Astrocyte (in vitro differentiated cells and primary cell): ENCODE measurements around the gene ROCK1. TPM values are rescaled to one million over a fixed set of nuclear protein-coding genes. Genes with fewer than 3 reads are reported as not detected.

ENCODE experiments used
- DNase-seq: peaks from one replicate; pipeline ENCODE4 v3.0.0-alpha.2; 2010; ENCODE audit warnings: low read depth
- FAIRE-seq: peaks from 2 replicates; lab custom pipeline; 2011; peaks lifted over from hg19 to GRCh38; lab: Jason Lieb, UNC
- H2AFZ ChIP-seq: 2 replicates; pipeline ENCODE4 v1.6.0; 2012; ENCODE audit warnings: low read depth, low read length, inconsistent platforms
- H3K27ac ChIP-seq: 2 replicates; pipeline ENCODE4 v1.5.1; 2011; ENCODE audit warnings: low read depth, low read length, inconsistent platforms
- H3K27me3 ChIP-seq: 2 replicates; pipeline ENCODE4 v1.6.0; 2011; ENCODE audit warnings: low read length, inconsistent platforms; ENCODE audit not compliant: insufficient read depth
- H3K36me3 ChIP-seq: 2 replicates; pipeline ENCODE4 v1.5.1; 2011; ENCODE audit warnings: low read length, inconsistent platforms; ENCODE audit not compliant: insufficient read depth
- H3K4me1 ChIP-seq: 2 replicates; pipeline ENCODE4 v1.5.1; 2011; ENCODE audit warnings: low read length, inconsistent platforms; ENCODE audit not compliant: insufficient read depth
- H3K4me2 ChIP-seq: 2 replicates; pipeline ENCODE4 v1.6.0; 2012; ENCODE audit warnings: low read length, inconsistent platforms
- H3K4me3 ChIP-seq: 2 replicates; pipeline ENCODE4 v1.5.1; 2011; ENCODE audit warnings: low read depth, mild to moderate bottlenecking, low read length, inconsistent platforms; ENCODE audit not compliant: insufficient read depth
- H3K79me2 ChIP-seq: 2 replicates; pipeline ENCODE4 v1.6.0; 2012; ENCODE audit warnings: mild to moderate bottlenecking, low read length, inconsistent platforms; ENCODE audit not compliant: insufficient read depth
- H3K9ac ChIP-seq: 2 replicates; pipeline ENCODE4 v1.6.0; 2012; ENCODE audit warnings: mild to moderate bottlenecking, low read length, inconsistent platforms
- H3K9me3 ChIP-seq: 2 replicates; pipeline ENCODE4 v1.5.1; 2012; ENCODE audit warnings: low read depth, mild to moderate bottlenecking, low read length, inconsistent platforms; ENCODE audit not compliant: insufficient read depth
- H4K20me1 ChIP-seq: 2 replicates; pipeline ENCODE4 v1.6.0; 2012; ENCODE audit warnings: low read length, inconsistent platforms; ENCODE audit not compliant: insufficient read depth
- H3K27ac Mint-ChIP-seq: one replicate; pipeline ENCODE4 v1.8.0; 2021; ENCODE audit warnings: mild to moderate bottlenecking, mixed read lengths; ENCODE audit not compliant: unreplicated experiment
- H3K27me3 Mint-ChIP-seq: one replicate; pipeline ENCODE4 v1.8.0; 2021; ENCODE audit warnings: low read depth, mixed read lengths; ENCODE audit not compliant: unreplicated experiment
- H3K36me3 Mint-ChIP-seq: one replicate; pipeline ENCODE4 v1.8.0; 2021; ENCODE audit warnings: low read depth, mixed read lengths; ENCODE audit not compliant: unreplicated experiment
- H3K4me1 Mint-ChIP-seq: one replicate; pipeline ENCODE4 v1.8.0; 2021; ENCODE audit warnings: low read depth, mixed read lengths; ENCODE audit not compliant: unreplicated experiment
- H3K4me3 Mint-ChIP-seq: one replicate; pipeline ENCODE4 v1.8.0; 2021; ENCODE audit warnings: mild to moderate bottlenecking, moderate library complexity, mixed read lengths; ENCODE audit not compliant: unreplicated experiment
- H3K9me3 Mint-ChIP-seq: one replicate; pipeline ENCODE4 v1.8.0; 2021; ENCODE audit warnings: mild to moderate bottlenecking, mixed read lengths; ENCODE audit not compliant: unreplicated experiment
- CTCF ChIP-seq: IDR thresholded peaks from 2 replicates; pipeline ENCODE4 v1.5.1; 2011; ENCODE audit warnings: low read depth, mild to moderate bottlenecking, inconsistent platforms, low read length, moderate library complexity; ENCODE audit not compliant: insufficient read depth
- EZH2 ChIP-seq: IDR thresholded peaks from 2 replicates; pipeline ENCODE4 v1.6.1; 2012; ENCODE audit warnings: mild to moderate bottlenecking, low read length, inconsistent platforms; ENCODE audit not compliant: insufficient read depth
- total RNA-seq: library from RNA; stranded (reverse); gene quantifications from 2 replicates; pipeline ENCODE4 v1.2.1, GENCODE V29; 2021

Gene ROCK1
- total RNA-seq, 1 donor from 2014 or later: 57.8 TPM

- H3K27ac ChIP-seq: peak overlapping the region; percentile 82
- no peaks in the 10 kb centered on the region for H3K27me3 Mint-ChIP-seq
- H3K4me2 ChIP-seq: peak overlapping the region; percentile 98
- H3K27ac Mint-ChIP-seq: peak overlapping the region; percentile 93
- peak overlapping the region; percentile 81 for H2AFZ ChIP-seq
- H3K36me3 ChIP-seq: no peaks in the 10 kb centered on the region
- no peaks in the 10 kb centered on the region for H3K9me3 ChIP-seq
- no peak for DNase-seq
- H3K9ac ChIP-seq: peak overlapping the region; percentile 80
- H3K4me1 ChIP-seq: peaks cover 22% of the 10 kb centered on the region
- peaks cover 13% of the 10 kb centered on the region for H3K4me1 Mint-ChIP-seq
- H3K36me3 Mint-ChIP-seq: no peaks in the 10 kb centered on the region
- peak overlapping the region; percentile 75 for H3K4me3 ChIP-seq
- peaks cover 39% of the 10 kb centered on the region for H3K79me2 ChIP-seq
- no peaks in the 10 kb centered on the region for H3K9me3 Mint-ChIP-seq
- H3K4me3 Mint-ChIP-seq: peak overlapping the region; percentile 89
- peaks cover 32% of the 10 kb centered on the region for H4K20me1 ChIP-seq
- H3K27me3 ChIP-seq: no peaks in the 10 kb centered on the region
- TF ChIP-seq CTCF (no peak), EZH2 (no peak)
- no peak for FAIRE-seq
These were observed 1.0 kb upstream of the ROCK1 start for GRCh38 chr18:21112543-21113105.

GRCh38 chr18:21112140-21112473 lies 494 bp upstream of the ROCK1 start:
- Mint-ChIP-seq H3K4me3 (peak overlapping the region; percentile 89), H3K27me3 (no peaks in the 10 kb centered on the region), H3K4me1 (peaks cover 12% of the 10 kb centered on the region), H3K9me3 (no peaks in the 10 kb centered on the region), H3K36me3 (no peaks in the 10 kb centered on the region), H3K27ac (peak overlapping the region; percentile 93)
- Histone ChIP-seq H3K79me2 (peaks cover 44% of the 10 kb centered on the region), H3K27me3 (no peaks in the 10 kb centered on the region), H3K27ac (peak overlapping the region; percentile 82), H3K4me2 (peak overlapping the region; percentile 98), H3K9ac (peak overlapping the region; percentile 80), H2AFZ (peak overlapping the region; percentile 81), H3K9me3 (no peaks in the 10 kb centered on the region), H3K36me3 (no peaks in the 10 kb centered on the region), H4K20me1 (peaks cover 37% of the 10 kb centered on the region), H3K4me1 (peaks cover 17% of the 10 kb centered on the region), H3K4me3 (peak overlapping the region; percentile 75)
- no peak for TF ChIP-seq EZH2
- TF ChIP-seq CTCF: no peak
- DNase-seq: no peak
- no peak for FAIRE-seq

- peak overlapping the region; percentile 82 for H3K4me3 ChIP-seq
- peak overlapping the region; percentile 94 for H3K27ac ChIP-seq
- H3K79me2 ChIP-seq: peaks cover 57% of the 10 kb centered on the region
- TF ChIP-seq CTCF: no peak
- TF ChIP-seq EZH2: no peak
- no peak for FAIRE-seq
- H3K9ac ChIP-seq: peak overlapping the region; percentile 98
- no peaks in the 10 kb centered on the region for H3K36me3 Mint-ChIP-seq
- H4K20me1 ChIP-seq: peaks cover 50% of the 10 kb centered on the region
- H3K4me3 Mint-ChIP-seq: no peak overlapping the region
- no peaks in the 10 kb centered on the region for H3K27me3 Mint-ChIP-seq
- H3K4me1 ChIP-seq: peaks cover 10% of the 10 kb centered on the region
- H2AFZ ChIP-seq: peak overlapping the region; percentile 87
- H3K27me3 ChIP-seq: no peaks in the 10 kb centered on the region
- peak overlapping the region; percentile 90 for H3K4me2 ChIP-seq
- H3K27ac Mint-ChIP-seq: peak overlapping the region; percentile 3
- H3K36me3 ChIP-seq: no peaks in the 10 kb centered on the region
- H3K4me1 Mint-ChIP-seq: peaks cover 10% of the 10 kb centered on the region
- no peaks in the 10 kb centered on the region for H3K9me3 ChIP-seq
- H3K9me3 Mint-ChIP-seq: no peaks in the 10 kb centered on the region
- DNase-seq: peak; percentile 46
These were observed 784 bp downstream of the ROCK1 start for GRCh38 chr18:21110713-21111345.
